NOMO-1 treated with DMSO at 0.1 percent for 48 hours (cell line): ENCODE measurements around the gene PNPLA3.

Source experiments
- DNase-seq: peaks from one replicate; lab custom pipeline; 2025; ENCODE audit not compliant: unreplicated experiment; lab: John Stamatoyannopoulos, UW

The PNPLA3 gene

GRCh38 chr22:43990044-43990443 is 66.4 kb downstream of the PNPLA3 start:
- no peak for DNase-seq

- DNase-seq, result no peak
These were observed 67.9 kb downstream of the PNPLA3 start for GRCh38 chr22:43991316-43992020.

- no peak for DNase-seq
These were observed 68.8 kb downstream of the PNPLA3 start for GRCh38 chr22:43992331-43992821.

GRCh38 chr22:43993072-43993760 is 69.6 kb downstream of the PNPLA3 start:
- DNase-seq, result peak; percentile 54

GRCh38 chr22:43994006-43994405 is 70.4 kb downstream of the PNPLA3 start:
- no peak for DNase-seq

GRCh38 chr22:43994416-43994815 is 70.8 kb downstream of the PNPLA3 start:
- no peak for DNase-seq

- no peak for DNase-seq
These were observed 71.6 kb downstream of the PNPLA3 start for GRCh38 chr22:43995057-43995685.

GRCh38 chr22:43995798-43996169 is 72.2 kb downstream of the PNPLA3 start:
- DNase-seq, result no peak

- no peak for DNase-seq
These were observed 72.8 kb downstream of the PNPLA3 start for GRCh38 chr22:43996170-43996980.

- no peak for DNase-seq
These were observed 73.3 kb downstream of the PNPLA3 start for GRCh38 chr22:43996981-43997265.
